HG02870 (cell line): ENCODE measurements around the gene SASS6.

ENCODE experiments used
- ATAC-seq: cut with Tn5 transposase; IDR thresholded peaks from one replicate; pipeline ENCODE4 v1.9.1; 2021; ENCODE audit warnings: mild to moderate bottlenecking, moderate library complexity; ENCODE audit not compliant: unreplicated experiment

Gene SASS6

GRCh38 chr1:100115524-100115923 lies 17.2 kb downstream of the SASS6 start:
- ATAC-seq = no peak

GRCh38 chr1:100109554-100110066 lies 23.1 kb downstream of the SASS6 start:
- ATAC-seq = no peak

GRCh38 chr1:100107696-100108095 lies 25.0 kb downstream of the SASS6 start:
- ATAC-seq = no peak

- ATAC-seq = no peak
Observed at GRCh38 chr1:100101564-100101963, 31.2 kb downstream of the SASS6 start.

GRCh38 chr1:100100202-100100601 lies 32.5 kb downstream of the SASS6 start:
- no peak for ATAC-seq

GRCh38 chr1:100090471-100090870 lies 42.3 kb downstream of the SASS6 start:
- ATAC-seq = no peak

GRCh38 chr1:100089082-100089481 lies 43.6 kb downstream of the SASS6 start:
- ATAC-seq = no peak

GRCh38 chr1:100087396-100087795 lies 45.3 kb downstream of the SASS6 start:
- no peak for ATAC-seq

- ATAC-seq = no peak
Observed at GRCh38 chr1:100080331-100080730, 52.4 kb downstream of the SASS6 start.

GRCh38 chr1:100077531-100077930 lies 55.2 kb downstream of the SASS6 start:
- ATAC-seq = peak; percentile 42

- ATAC-seq = peak; percentile 79
Observed at GRCh38 chr1:100076744-100077143, 56.0 kb downstream of the SASS6 start.

- ATAC-seq = no peak
Observed at GRCh38 chr1:100076319-100076718, 56.4 kb downstream of the SASS6 start.

GRCh38 chr1:100075773-100076172 lies 57.0 kb downstream of the SASS6 start:
- peak; percentile 58 for ATAC-seq

GRCh38 chr1:100074604-100075395 lies 57.9 kb downstream of the SASS6 start:
- no peak for ATAC-seq

GRCh38 chr1:100073531-100073930 lies 59.2 kb downstream of the SASS6 start:
- no peak for ATAC-seq

- ATAC-seq = no peak
Observed at GRCh38 chr1:100070201-100070939, 62.4 kb downstream of the SASS6 start.

GRCh38 chr1:100065969-100066227 lies 66.8 kb downstream of the SASS6 start:
- no peak for ATAC-seq

GRCh38 chr1:100065183-100065968 lies 67.4 kb downstream of the SASS6 start:
- no peak for ATAC-seq

GRCh38 chr1:100061681-100062080 lies 71.0 kb downstream of the SASS6 start:
- no peak for ATAC-seq

GRCh38 chr1:100053727-100054126 lies 79.0 kb downstream of the SASS6 start:
- ATAC-seq = no peak

GRCh38 chr1:100053119-100053518 lies 79.6 kb downstream of the SASS6 start:
- no peak for ATAC-seq

- no peak for ATAC-seq
Observed at GRCh38 chr1:100051893-100052292, 80.8 kb downstream of the SASS6 start.
